ENCODE results near the gene MYO1D. TPM values are rescaled to one million over a fixed set of nuclear protein-coding genes. Genes with fewer than 3 reads are reported as not detected.

The MYO1D gene
- total RNA-seq, 1 donor from 2014 or later, result 73.3 TPM

GRCh38 chr17:32759476-32759875, 117.4 kb downstream of the MYO1D start:
- Histone ChIP-seq H3K4me1 (no peaks in the 10 kb centered on the region), H3K4me3 (no peak overlapping the region), H3K27me3 (no peaks in the 10 kb centered on the region), H3K27ac (no peak overlapping the region), H3K36me3 (peaks cover 29% of the 10 kb centered on the region), H3K9me3 (no peaks in the 10 kb centered on the region)
- DNase-seq (no peak), ATAC-seq (no peak)
- intact Hi-C loops (cut with DNase I), result no loop called here
- TF ChIP-seq CTCF (IDR thresholded peaks at IDR 0.05), result no peak

GRCh38 chr17:32757963-32758362, 119.0 kb downstream of the MYO1D start:
- ATAC-seq (no peak), DNase-seq (no peak)
- Histone ChIP-seq H3K4me1 (no peaks in the 10 kb centered on the region), H3K36me3 (peaks cover 23% of the 10 kb centered on the region), H3K9me3 (no peaks in the 10 kb centered on the region), H3K27me3 (no peaks in the 10 kb centered on the region), H3K27ac (no peak overlapping the region), H3K4me3 (no peak overlapping the region)
- TF ChIP-seq CTCF (IDR thresholded peaks at IDR 0.05), result no peak
- intact Hi-C loops (cut with DNase I), result no loop called here

GRCh38 chr17:32756696-32757095, 120.2 kb downstream of the MYO1D start:
- DNase-seq, result no peak
- Histone ChIP-seq H3K36me3 (peaks cover 20% of the 10 kb centered on the region), H3K4me1 (no peaks in the 10 kb centered on the region), H3K27ac (no peak overlapping the region), H3K27me3 (no peaks in the 10 kb centered on the region), H3K9me3 (no peaks in the 10 kb centered on the region), H3K4me3 (no peak overlapping the region)
- ATAC-seq, result no peak
- TF ChIP-seq CTCF (IDR thresholded peaks at IDR 0.05), result no peak
- intact Hi-C loops (cut with DNase I), result no loop called here

- intact Hi-C loops (cut with DNase I), result no loop called here
- ATAC-seq (peak; percentile 66), DNase-seq (no peak)
- no peaks in the 10 kb centered on the region for H3K27me3 ChIP-seq
- no peaks in the 10 kb centered on the region for H3K9me3 ChIP-seq
- no peaks in the 10 kb centered on the region for H3K4me1 ChIP-seq
- no peak overlapping the region for H3K4me3 ChIP-seq
- H3K36me3 ChIP-seq, result peaks cover 8% of the 10 kb centered on the region
- H3K27ac ChIP-seq, result no peak overlapping the region
- peak; percentile 45 for TF ChIP-seq CTCF (IDR thresholded peaks at IDR 0.05)
Observed at GRCh38 chr17:32755045-32755805, 121.7 kb downstream of the MYO1D start.

GRCh38 chr17:32752934-32753333, 124.0 kb downstream of the MYO1D start:
- no peak overlapping the region for H3K4me3 ChIP-seq
- H3K9me3 ChIP-seq, result no peaks in the 10 kb centered on the region
- no peak overlapping the region for H3K27ac ChIP-seq
- H3K36me3 ChIP-seq, result no peaks in the 10 kb centered on the region
- DNase-seq, result no peak
- no peak for TF ChIP-seq CTCF (IDR thresholded peaks at IDR 0.05)
- H3K4me1 ChIP-seq, result no peaks in the 10 kb centered on the region
- no peaks in the 10 kb centered on the region for H3K27me3 ChIP-seq
- intact Hi-C loops (cut with DNase I), result no loop called here
- no peak for ATAC-seq

All from upper lobe of right lung (tissue), 1 donor.